HG02970 (cell line): ENCODE data around the gene ABL1.

ENCODE experiments used
- ATAC-seq: cut with Tn5 transposase; IDR thresholded peaks from one replicate; pipeline ENCODE4 v1.9.1; 2021; ENCODE audit warnings: mild to moderate bottlenecking, moderate library complexity, moderate number of reproducible peaks; ENCODE audit not compliant: unreplicated experiment, low FRiP score

Gene ABL1

GRCh38 chr9:130824643-130825350, 10.3 kb upstream of the ABL1 start:
- no peak for ATAC-seq

- no peak for ATAC-seq
These were observed 9.8 kb upstream of the ABL1 start for GRCh38 chr9:130825351-130825651.

GRCh38 chr9:130825809-130826208, 9.2 kb upstream of the ABL1 start:
- no peak for ATAC-seq

GRCh38 chr9:130829762-130830161, 5.3 kb upstream of the ABL1 start:
- no peak for ATAC-seq

- no peak for ATAC-seq
These were observed 4.8 kb upstream of the ABL1 start for GRCh38 chr9:130830231-130830760.

GRCh38 chr9:130831077-130831476, 4.0 kb upstream of the ABL1 start:
- ATAC-seq, result no peak

- ATAC-seq, result no peak
These were observed 1.7 kb upstream of the ABL1 start for GRCh38 chr9:130833031-130833990.

GRCh38 chr9:130835441-130836298, 616 bp downstream of the ABL1 start:
- ATAC-seq, result no peak

- ATAC-seq, result no peak
These were observed 2.0 kb downstream of the ABL1 start for GRCh38 chr9:130837002-130837511.

GRCh38 chr9:130837643-130838042, 2.6 kb downstream of the ABL1 start:
- no peak for ATAC-seq

GRCh38 chr9:130839132-130840111, 4.4 kb downstream of the ABL1 start:
- no peak for ATAC-seq

GRCh38 chr9:130842545-130842944, 7.5 kb downstream of the ABL1 start:
- ATAC-seq, result no peak

- ATAC-seq, result no peak
These were observed 8.2 kb downstream of the ABL1 start for GRCh38 chr9:130843049-130843908.

- ATAC-seq, result no peak
These were observed 9.0 kb downstream of the ABL1 start for GRCh38 chr9:130844044-130844451.

- no peak for ATAC-seq
These were observed 10.2 kb downstream of the ABL1 start for GRCh38 chr9:130845254-130845653.

- ATAC-seq, result no peak
These were observed 10.9 kb downstream of the ABL1 start for GRCh38 chr9:130845901-130846481.

GRCh38 chr9:130846487-130847305, 11.6 kb downstream of the ABL1 start:
- no peak for ATAC-seq
